ENCODE measurements around the gene MYO3B. TPM values are rescaled to one million over a fixed set of nuclear protein-coding genes. Genes with fewer than 3 reads are reported as not detected.

The MYO3B gene
- total and polyA plus RNA-seq, 2 donors (not counting 3 experiments of a cell fraction or from before 2014, with no cell fraction given), result 0.03 TPM; not detected in 1

DNA sequence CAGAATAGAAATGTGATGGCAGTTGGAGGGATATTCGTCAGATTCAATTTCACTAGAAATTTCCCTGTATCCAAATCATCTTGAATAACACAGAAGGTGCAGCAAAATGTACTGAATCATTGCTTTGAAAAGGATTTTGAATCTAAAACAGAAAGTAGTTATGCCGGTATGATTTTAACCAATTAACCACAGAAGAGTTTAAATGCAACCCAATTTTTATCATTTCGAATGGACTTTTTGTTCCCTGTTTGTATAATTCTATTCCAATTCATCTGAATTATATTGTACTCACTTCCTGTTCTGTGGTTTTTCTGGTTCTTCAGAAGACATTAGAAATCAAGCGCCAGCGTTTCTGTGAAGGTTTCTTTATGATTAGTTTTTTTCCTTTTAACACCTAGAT lies 190.4 kb downstream of the MYO3B start:
- DNase-seq (ENCODE audit: low read depth, low spot score), result no peak
- Histone ChIP-seq H3K4me1 (ENCODE audit: control insufficient read depth, extremely low read depth, insufficient read depth, low read length) (no peaks in the 10 kb centered on the region), H3K27me3 (ENCODE audit: control insufficient read depth in 2 of 2, insufficient read depth in 2 of 2, low read length in 2 of 2) (peaks cover 50 to 72% of the 10 kb centered on the region in 2 experiments), H4K20me1 (replicated peaks; ENCODE audit: control insufficient read depth, extremely low read depth, insufficient read depth, low read length) (no peaks in the 10 kb centered on the region), H3K79me2 (ENCODE audit: control insufficient read depth, insufficient read depth, low read length) (no peaks in the 10 kb centered on the region), H3K36me3 (ENCODE audit: control insufficient read depth in 2 of 2, extremely low read depth in 1 of 2, insufficient read depth in 2 of 2, low read length in 2 of 2) (no peaks in the 10 kb centered on the region), H3K9me3 (replicated peaks; ENCODE audit: control insufficient read depth, insufficient read depth, low read length) (no peaks in the 10 kb centered on the region), H3K27ac (ENCODE audit: insufficient read depth, low read depth, low read length) (no peak overlapping the region), H2AFZ (ENCODE audit: low read depth, low read length) (no peak overlapping the region), H3K9ac (replicated peaks; ENCODE audit: extremely low read depth, insufficient read depth, low read length) (no peak overlapping the region), H3K9me1 (replicated peaks; ENCODE audit: control insufficient read depth, extremely low read depth, insufficient read depth, low read length) (no peaks in the 10 kb centered on the region), H3K4me3 (replicated peaks in 1 of 3; ENCODE audit: insufficient read depth in 1 of 3, low read depth in 1 of 3, low read length in 3 of 3) (no peak overlapping the region), H3K4me2 (ENCODE audit: insufficient read depth, low read length) (no peak overlapping the region)
- POLR2A ChIA-PET, result no interaction called here
- dilution Hi-C loops (cut with MboI; ENCODE audit: extremely low pct_ligation_motif_present, low sequenced_read_pairs), result no loop called here
- no TSS peak for BruUV-seq (replicated peaks)
- CTCF ChIA-PET, result interaction anchor here (2.4 to 5.0 kb wide), 4 partner anchors 41 to 504 kb away, joined by 10 to 63 read pairs (median 22); no protein-coding TSS in a partner anchor
- no peak for TF ChIP-seq EZH2 (IDR thresholded peaks at IDR 0.05; ENCODE audit: borderline replicate concordance, low read depth, low read length, severe bottlenecking)
- TF ChIP-seq MAX (IDR thresholded peaks at IDR 0.05; ENCODE audit: insufficient read depth, insufficient read length), result no peak
- no peak for TF ChIP-seq FOS (IDR thresholded peaks at IDR 0.05; ENCODE audit: borderline replicate concordance, insufficient read depth, low read length)
- no peak for TF ChIP-seq JUN (IDR thresholded peaks at IDR 0.05; ENCODE audit: borderline replicate concordance, insufficient read depth, insufficient read length, low read depth)
- TF ChIP-seq CTCF (IDR thresholded peaks at IDR 0.05; ENCODE audit: extremely low read depth in 1 of 2, insufficient read depth in 1 of 2, low read depth in 1 of 2, low read length in 2 of 2), result no peak
- intact Hi-C loops (cut with micrococcal nuclease), result no loop called here
- FAIRE-seq, result no peak

- Histone ChIP-seq H4K20me1 (replicated peaks; ENCODE audit: control insufficient read depth, extremely low read depth, insufficient read depth, low read length) (no peaks in the 10 kb centered on the region), H2AFZ (ENCODE audit: low read depth, low read length) (no peak overlapping the region), H3K4me1 (ENCODE audit: control insufficient read depth, extremely low read depth, insufficient read depth, low read length) (no peaks in the 10 kb centered on the region), H3K27ac (ENCODE audit: insufficient read depth, low read depth, low read length) (no peak overlapping the region), H3K79me2 (ENCODE audit: control insufficient read depth, insufficient read depth, low read length) (no peaks in the 10 kb centered on the region), H3K4me2 (ENCODE audit: insufficient read depth, low read length) (no peak overlapping the region), H3K9me3 (replicated peaks; ENCODE audit: control insufficient read depth, insufficient read depth, low read length) (no peaks in the 10 kb centered on the region), H3K9me1 (replicated peaks; ENCODE audit: control insufficient read depth, extremely low read depth, insufficient read depth, low read length) (no peaks in the 10 kb centered on the region), H3K9ac (replicated peaks; ENCODE audit: extremely low read depth, insufficient read depth, low read length) (no peak overlapping the region), H3K27me3 (ENCODE audit: control insufficient read depth in 2 of 2, insufficient read depth in 2 of 2, low read length in 2 of 2) (peaks cover 49 to 65% of the 10 kb centered on the region in 2 experiments), H3K36me3 (ENCODE audit: control insufficient read depth in 2 of 2, extremely low read depth in 1 of 2, insufficient read depth in 2 of 2, low read length in 2 of 2) (no peaks in the 10 kb centered on the region), H3K4me3 (replicated peaks in 1 of 3; ENCODE audit: insufficient read depth in 1 of 3, low read depth in 1 of 3, low read length in 3 of 3) (no peak overlapping the region)
- no peak for TF ChIP-seq POLR2AphosphoS5 (IDR thresholded peaks at IDR 0.05; ENCODE audit: insufficient read depth, low read depth, low read length)
- TF ChIP-seq JUN (IDR thresholded peaks at IDR 0.05; ENCODE audit: borderline replicate concordance, insufficient read depth, insufficient read length, low read depth), result no peak
- no peak for TF ChIP-seq MAX (IDR thresholded peaks at IDR 0.05; ENCODE audit: insufficient read depth, insufficient read length)
- no peak for TF ChIP-seq CTCF (IDR thresholded peaks at IDR 0.05; ENCODE audit: extremely low read depth in 1 of 2, insufficient read depth in 1 of 2, low read depth in 1 of 2, low read length in 2 of 2)
- TF ChIP-seq POLR2A (IDR thresholded peaks at IDR 0.05; ENCODE audit: low read depth, low read length), result no peak
- no peak for TF ChIP-seq MYC (IDR thresholded peaks at IDR 0.05; ENCODE audit: low read depth, low read length)
- TF ChIP-seq GATA2 (IDR thresholded peaks at IDR 0.05; ENCODE audit: insufficient read depth, insufficient read length, low read depth, low read length), result no peak
- TF ChIP-seq FOS (IDR thresholded peaks at IDR 0.05; ENCODE audit: borderline replicate concordance, insufficient read depth, low read length), result no peak
- TF ChIP-seq EZH2 (IDR thresholded peaks at IDR 0.05; ENCODE audit: borderline replicate concordance, low read depth, low read length, severe bottlenecking), result no peak
- dilution Hi-C loops (cut with MboI; ENCODE audit: extremely low pct_ligation_motif_present, low sequenced_read_pairs) (no loop called here), intact Hi-C loops (cut with micrococcal nuclease) (no loop called here)
- no peak for FAIRE-seq
- BruUV-seq (replicated peaks), result no TSS peak
- DNase-seq (ENCODE audit: low read depth, low spot score), result no peak
- CTCF ChIA-PET, result interaction anchor here (1.4 to 5.0 kb wide), 8 partner anchors 8 to 503 kb away, joined by 3 to 63 read pairs (median 18); partner anchors contain the start of gene GAD1
- POLR2A ChIA-PET, result no interaction called here
These were observed 191.3 kb downstream of the MYO3B start for GRCh38 chr2:170369228-170369627.
